Measurements from ENCODE around the gene ZNF146. TPM values are rescaled to one million over a fixed set of nuclear protein-coding genes. Genes with fewer than 3 reads are reported as not detected.
"Not testable (repeated sequence)": the region's sequence is repeated elsewhere in the genome, so short reads cannot be mapped to it uniquely, and the experiment has no call there.

The ZNF146 gene
- polyA plus RNA-seq, 1 of the 3 experiments (the other 2 are of a cell fraction), result 25.4 TPM

DNA sequence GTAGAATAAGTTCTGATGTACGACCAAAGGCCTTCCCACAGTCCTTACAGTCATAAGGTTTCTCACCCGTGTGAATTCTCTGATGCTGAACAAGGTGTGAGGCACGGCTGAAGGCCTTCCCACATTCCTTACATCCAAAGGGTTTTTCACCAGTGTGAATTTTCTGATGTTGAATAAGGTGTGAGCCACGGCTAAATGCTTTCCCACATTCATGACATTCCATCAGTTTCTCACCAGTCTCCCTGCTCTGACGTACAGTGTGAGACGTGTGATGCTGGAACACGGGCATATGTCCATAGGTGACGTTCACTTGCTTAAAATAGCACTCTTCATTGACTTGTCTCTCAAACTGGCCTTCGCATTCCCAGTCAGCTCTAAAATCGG is 31.7 kb upstream of the ZNF146 start:
- Histone ChIP-seq H3K79me2 (ENCODE audit: insufficient read depth) (no peaks in the 10 kb centered on the region), H4K20me1 (ENCODE audit: insufficient read depth) (no peaks in the 10 kb centered on the region), H3K9me3 (no peaks in the 10 kb centered on the region), H3K9me2 (no peaks in the 10 kb centered on the region), H3K27me3 (ENCODE audit: insufficient read depth) (no peaks in the 10 kb centered on the region), H3F3A (replicated peaks; ENCODE audit: insufficient read depth) (no peaks in the 10 kb centered on the region), H3K27ac (ENCODE audit: low read depth in 2 of 2, low read length in 1 of 2) (no peak overlapping the region), H3K4me1 (ENCODE audit: control insufficient read depth in 1 of 2, insufficient read depth in 2 of 2, low read depth in 1 of 2, low read length in 1 of 2) (no peaks in the 10 kb centered on the region), H3K4me2 (no peak overlapping the region), H2AFZ (ENCODE audit: low read depth) (no peak overlapping the region), H3K9ac (no peak overlapping the region), H3K36me3 (replicated peaks in 1 of 2; ENCODE audit: control insufficient read depth in 1 of 2, insufficient read depth in 2 of 2, low read length in 1 of 2) (peaks cover 0 to 9% of the 10 kb centered on the region in 2 experiments), H3K4me3 (ENCODE audit: low read depth in 2 of 2, low read length in 1 of 2) (no peak overlapping the region)
- DNase-seq, result no peak
- no peak for TF ChIP-seq ELF1 (IDR thresholded peaks at IDR 0.05)
- TF ChIP-seq TCF12 (IDR thresholded peaks at IDR 0.05), result no peak
- TF ChIP-seq CHD2 (IDR thresholded peaks at IDR 0.05; ENCODE audit: low read length, partially characterized antibody), result no peak
- no peak for TF ChIP-seq EP300 (IDR thresholded peaks at IDR 0.05; ENCODE audit: borderline replicate concordance in 1 of 2, low read depth in 1 of 2, low read length in 1 of 2)
- no peak for TF ChIP-seq MXI1 (IDR thresholded peaks at IDR 0.05; ENCODE audit: low read depth, low read length)
- no peak for TF ChIP-seq FOXJ3 (CRISPR knock-in tag; IDR thresholded peaks at IDR 0.05)
- TF ChIP-seq, protein P1, sequence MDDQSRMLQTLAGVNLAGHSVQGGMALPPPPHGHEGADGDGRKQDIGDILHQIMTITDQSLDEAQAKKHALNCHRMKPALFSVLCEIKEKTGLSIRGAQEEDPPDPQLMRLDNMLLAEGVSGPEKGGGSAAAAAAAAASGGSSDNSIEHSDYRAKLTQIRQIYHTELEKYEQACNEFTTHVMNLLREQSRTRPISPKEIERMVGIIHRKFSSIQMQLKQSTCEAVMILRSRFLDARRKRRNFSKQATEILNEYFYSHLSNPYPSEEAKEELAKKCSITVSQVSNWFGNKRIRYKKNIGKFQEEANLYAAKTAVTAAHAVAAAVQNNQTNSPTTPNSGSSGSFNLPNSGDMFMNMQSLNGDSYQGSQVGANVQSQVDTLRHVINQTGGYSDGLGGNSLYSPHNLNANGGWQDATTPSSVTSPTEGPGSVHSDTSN (IDR thresholded peaks at IDR 0.05), result no peak
- no peak for TF ChIP-seq NRF1 (IDR thresholded peaks at IDR 0.05; ENCODE audit: low read depth, low read length)
- TF ChIP-seq, protein P2, sequence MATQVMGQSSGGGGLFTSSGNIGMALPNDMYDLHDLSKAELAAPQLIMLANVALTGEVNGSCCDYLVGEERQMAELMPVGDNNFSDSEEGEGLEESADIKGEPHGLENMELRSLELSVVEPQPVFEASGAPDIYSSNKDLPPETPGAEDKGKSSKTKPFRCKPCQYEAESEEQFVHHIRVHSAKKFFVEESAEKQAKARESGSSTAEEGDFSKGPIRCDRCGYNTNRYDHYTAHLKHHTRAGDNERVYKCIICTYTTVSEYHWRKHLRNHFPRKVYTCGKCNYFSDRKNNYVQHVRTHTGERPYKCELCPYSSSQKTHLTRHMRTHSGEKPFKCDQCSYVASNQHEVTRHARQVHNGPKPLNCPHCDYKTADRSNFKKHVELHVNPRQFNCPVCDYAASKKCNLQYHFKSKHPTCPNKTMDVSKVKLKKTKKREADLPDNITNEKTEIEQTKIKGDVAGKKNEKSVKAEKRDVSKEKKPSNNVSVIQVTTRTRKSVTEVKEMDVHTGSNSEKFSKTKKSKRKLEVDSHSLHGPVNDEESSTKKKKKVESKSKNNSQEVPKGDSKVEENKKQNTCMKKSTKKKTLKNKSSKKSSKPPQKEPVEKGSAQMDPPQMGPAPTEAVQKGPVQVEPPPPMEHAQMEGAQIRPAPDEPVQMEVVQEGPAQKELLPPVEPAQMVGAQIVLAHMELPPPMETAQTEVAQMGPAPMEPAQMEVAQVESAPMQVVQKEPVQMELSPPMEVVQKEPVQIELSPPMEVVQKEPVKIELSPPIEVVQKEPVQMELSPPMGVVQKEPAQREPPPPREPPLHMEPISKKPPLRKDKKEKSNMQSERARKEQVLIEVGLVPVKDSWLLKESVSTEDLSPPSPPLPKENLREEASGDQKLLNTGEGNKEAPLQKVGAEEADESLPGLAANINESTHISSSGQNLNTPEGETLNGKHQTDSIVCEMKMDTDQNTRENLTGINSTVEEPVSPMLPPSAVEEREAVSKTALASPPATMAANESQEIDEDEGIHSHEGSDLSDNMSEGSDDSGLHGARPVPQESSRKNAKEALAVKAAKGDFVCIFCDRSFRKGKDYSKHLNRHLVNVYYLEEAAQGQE (IDR thresholded peaks at IDR 0.05; ENCODE audit: low read depth, low read length), result no peak
- no peak for TF ChIP-seq FOXM1 (IDR thresholded peaks at IDR 0.05; ENCODE audit: low read depth)
- TF ChIP-seq JUND (IDR thresholded peaks at IDR 0.05), result no peak
- CTCF ChIA-PET, result interaction anchor here (1.6 kb wide), 1 partner anchor 56 kb away, joined by 3 read pairs; no protein-coding TSS in a partner anchor
- WGBS (ENCODE audit: low lambda C conversion rate), result 91% methylated on average over 10 of the region's 10 CpGs
- POLR2A ChIA-PET, result no interaction called here

DNA sequence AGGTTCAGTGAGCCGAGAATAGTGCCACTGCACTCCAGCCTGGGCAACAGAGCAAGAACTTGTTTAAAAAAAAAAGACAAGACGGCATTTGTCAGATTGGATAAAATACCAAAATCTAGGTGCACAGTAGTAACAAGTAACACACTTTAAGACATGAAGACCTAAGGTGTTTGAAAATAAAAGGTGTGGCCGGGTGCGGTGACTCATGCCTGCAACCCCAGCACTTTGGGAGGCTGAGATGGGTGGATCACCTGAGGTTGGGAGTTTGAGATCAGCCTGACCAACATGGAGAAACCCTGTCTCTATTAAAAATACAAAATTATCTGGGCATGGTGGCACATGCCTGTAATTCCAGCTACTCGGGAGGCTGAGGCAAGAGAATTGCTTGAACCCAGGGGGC is 28.2 kb upstream of the ZNF146 start:
- H3K4me3 ChIP-seq (ENCODE audit: low read depth in 2 of 2, low read length in 1 of 2); H3K9ac ChIP-seq; H3K79me2 ChIP-seq (ENCODE audit: insufficient read depth); H3K9me3 ChIP-seq; DNase-seq; H3K9me2 ChIP-seq; POLR2A ChIA-PET; H3K4me1 ChIP-seq (ENCODE audit: control insufficient read depth in 1 of 2, insufficient read depth in 2 of 2, low read depth in 1 of 2, low read length in 1 of 2); H2AFZ ChIP-seq (ENCODE audit: low read depth); H4K20me1 ChIP-seq (ENCODE audit: insufficient read depth); H3K27me3 ChIP-seq (ENCODE audit: insufficient read depth); H3F3A ChIP-seq (replicated peaks; ENCODE audit: insufficient read depth); H3K27ac ChIP-seq (ENCODE audit: low read depth in 2 of 2, low read length in 1 of 2); H3K4me2 ChIP-seq: not testable (repeated sequence)
- CTCF ChIA-PET, result interaction anchor here (1.4 kb wide), 1 partner anchor 59 kb away, joined by 4 read pairs; no protein-coding TSS in a partner anchor
- 91% methylated on average over 5 of the region's 5 CpGs for WGBS (ENCODE audit: low lambda C conversion rate)
- H3K36me3 ChIP-seq (replicated peaks in 1 of 2; ENCODE audit: control insufficient read depth in 1 of 2, insufficient read depth in 2 of 2, low read length in 1 of 2), result peaks cover 0 to 13% of the 10 kb centered on the region in 2 experiments

All from SK-N-SH (cell line).